ENCODE results near the gene EPAS1. TPM values are rescaled to one million over a fixed set of nuclear protein-coding genes. Genes with fewer than 3 reads are reported as not detected.

Gene EPAS1
- total and polyA plus RNA-seq, 9 of the 15 experiments (the other 6 are each of a cell fraction or from before 2014, with no cell fraction given), result 0.25 to 11.2 (median 4.1) TPM

- no peak for TF ChIP-seq KDM1A (IDR thresholded peaks at IDR 0.05)
Observed at GRCh38 chr2:46320141-46320567, 22.9 kb downstream of the EPAS1 start (continued).

GRCh38 chr2:46323730-46324129 lies 26.5 kb downstream of the EPAS1 start:
- no peak overlapping the region for H3K4me2 ChIP-seq (ENCODE audit: insufficient read depth, low read length)
- H3K27me3 ChIP-seq (ENCODE audit: control insufficient read depth in 2 of 2, insufficient read depth in 2 of 2, low read length in 2 of 2), result no peaks in the 10 kb centered on the region
- no peaks in the 10 kb centered on the region for H3K9me3 ChIP-seq (replicated peaks; ENCODE audit: control insufficient read depth, insufficient read depth, low read depth, low read length)
- BruUV-seq (replicated peaks), result no TSS peak
- H3K4me1 ChIP-seq (replicated peaks in 1 of 2; ENCODE audit: control insufficient read depth in 2 of 2, insufficient read depth in 2 of 2, low read length in 2 of 2), result peaks cover 10 to 54% of the 10 kb centered on the region in 2 experiments
- POLR2A ChIA-PET, result no interaction called here
- CTCF ChIA-PET (ENCODE audit: low intra/inter-chr PET ratio), result no interaction called here
- no peak overlapping the region for H3K4me3 ChIP-seq
- FAIRE-seq, result no peak
- no peak overlapping the region for H2AFZ ChIP-seq (ENCODE audit: low read depth, low read length)
- no peaks in the 10 kb centered on the region for H4K20me1 ChIP-seq (replicated peaks; ENCODE audit: control insufficient read depth, insufficient read depth, low read length)
- 86% methylated on average over 4 of the region's 4 CpGs for WGBS (ENCODE audit: insufficient coverage, low coverage, missing lambda C conversion rate)
- intact Hi-C loops (cut with micrococcal nuclease) (no loop called here), in situ Hi-C loops (cut with MboI) (no loop called here)
- DNase-seq (ENCODE audit: extremely low read depth in 1 of 4, low spot score in 3 of 4), result no peak
- H3K9ac ChIP-seq (ENCODE audit: insufficient read depth in 1 of 2, low read depth in 2 of 2, low read length in 2 of 2), result no peak overlapping the region
- H3K27ac ChIP-seq (ENCODE audit: extremely low read depth, low read depth, low read length), result no peak overlapping the region
- no peaks in the 10 kb centered on the region for H3K9me1 ChIP-seq (ENCODE audit: control insufficient read depth, insufficient read depth, low read length)
- H3K79me2 ChIP-seq (ENCODE audit: control insufficient read depth, insufficient read depth, low read length), result no peaks in the 10 kb centered on the region
- H3K36me3 ChIP-seq (ENCODE audit: control insufficient read depth, insufficient read depth, low read length), result no peaks in the 10 kb centered on the region
- ATAC-seq, result no peak
- no peak for TF ChIP-seq MEF2A (IDR thresholded peaks at IDR 0.05; ENCODE audit: control insufficient read depth, low read depth, low read length)
- no peak for TF ChIP-seq ID3 (CRISPR knock-in tag; IDR thresholded peaks at IDR 0.05)
- no peak for TF ChIP-seq ID3 (tag; IDR thresholded peaks at IDR 0.05)
- no peak for TF ChIP-seq AFF4 (CRISPR knock-in tag; IDR thresholded peaks at IDR 0.05)
- TF ChIP-seq IRF1 (CRISPR knock-in tag; IDR thresholded peaks at IDR 0.05; ENCODE audit: borderline replicate concordance), result no peak
- no peak for TF ChIP-seq MCM7 (IDR thresholded peaks at IDR 0.05)
- no peak for TF ChIP-seq BMI1 (IDR thresholded peaks at IDR 0.05; ENCODE audit: low read length)
- TF ChIP-seq SNAPC5 (CRISPR knock-in tag; IDR thresholded peaks at IDR 0.05), result no peak
- no peak for TF ChIP-seq ZFPM2 (CRISPR knock-in tag; IDR thresholded peaks at IDR 0.05)
- TF ChIP-seq ZFX (CRISPR knock-in tag; IDR thresholded peaks at IDR 0.05), result no peak
- no peak for TF ChIP-seq SIX5 (IDR thresholded peaks at IDR 0.05; ENCODE audit: borderline replicate concordance in 1 of 2, insufficient read depth in 1 of 2, low read depth in 1 of 2, low read length in 2 of 2)
- no peak for TF ChIP-seq ZNF644 (tag; IDR thresholded peaks at IDR 0.05; ENCODE audit: low read depth)
